Skeletal muscle cell (primary cell): ENCODE data around the gene PRRT1.
"Not testable (repeated sequence)": the region's sequence is repeated elsewhere in the genome, so short reads cannot be mapped to it uniquely, and the experiment has no call there.

Experiments used
- DNase-seq: peaks from one replicate; pipeline ENCODE4 v3.0.0-alpha.2; 2010; ENCODE audit warnings: low read depth
- H3K4me3 ChIP-seq: 2 replicates; pipeline ENCODE4 v1.5.1; 2011; ENCODE audit warnings: low read depth, mild to moderate bottlenecking, control low read depth, low read length, moderate library complexity

Gene PRRT1

DNA sequence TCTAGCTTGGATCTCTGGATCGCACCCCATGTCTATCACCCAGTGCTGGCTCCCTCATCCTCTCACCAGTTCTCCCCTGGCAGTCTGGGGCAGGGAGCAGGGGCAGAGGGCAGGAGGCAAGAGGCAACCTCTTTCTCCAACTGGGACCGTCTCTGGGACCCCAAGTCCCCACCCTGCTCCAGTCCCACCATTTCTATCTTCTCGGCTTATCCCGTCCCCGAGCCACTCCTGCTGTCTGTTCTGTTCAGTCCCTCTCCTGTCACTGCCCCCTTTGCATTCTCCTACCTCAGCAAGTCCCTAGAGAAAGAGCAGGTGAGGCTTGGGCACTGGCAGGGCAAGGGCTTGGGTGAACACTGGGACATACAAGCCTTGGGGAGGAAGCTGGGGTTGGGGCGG lies 42.0 kb downstream of the PRRT1 start:
- no peak for DNase-seq
- no peak overlapping the region for H3K4me3 ChIP-seq

DNA sequence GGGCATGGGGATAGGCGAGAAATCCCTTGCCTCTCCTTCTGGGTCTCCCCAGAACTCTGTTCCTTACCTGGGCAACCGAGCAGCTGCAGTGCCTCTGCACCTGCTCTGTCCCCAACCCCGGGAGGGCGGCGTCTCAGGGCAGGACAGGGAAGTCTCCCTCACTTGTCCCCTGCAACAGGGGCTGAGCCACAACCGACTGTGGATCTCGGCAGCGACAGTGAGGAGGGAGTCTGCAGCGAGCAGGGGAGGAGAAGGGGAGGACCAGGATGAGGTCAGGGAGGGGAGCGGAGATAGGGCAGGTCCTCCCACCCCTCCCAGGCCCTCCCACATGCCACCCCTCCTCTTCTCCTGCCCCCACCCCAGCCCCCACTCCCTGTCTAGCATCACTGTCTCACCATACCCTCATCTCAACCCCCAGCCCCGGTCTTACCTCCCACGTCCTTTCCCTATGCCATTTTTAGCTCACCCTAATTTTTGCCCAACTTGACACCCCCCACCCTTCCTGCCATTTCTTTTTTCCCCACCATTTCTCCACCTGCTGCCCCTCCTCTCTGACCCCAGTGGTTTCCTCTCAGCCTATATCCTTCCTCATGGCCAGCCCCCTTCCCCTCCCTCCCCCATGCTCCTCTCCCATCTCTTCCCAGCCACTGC lies 42.5 kb downstream of the PRRT1 start, which contains the start of gene TNXB:
TSS of gene TNXB (minus strand) at position 225 of the 651 bp plus-strand sequence. CDS start 11,140 bp downstream, outside the sequence.
- H3K4me3 ChIP-seq: no peak within 1 kb of the TSS
- DNase-seq: no peak

DNA sequence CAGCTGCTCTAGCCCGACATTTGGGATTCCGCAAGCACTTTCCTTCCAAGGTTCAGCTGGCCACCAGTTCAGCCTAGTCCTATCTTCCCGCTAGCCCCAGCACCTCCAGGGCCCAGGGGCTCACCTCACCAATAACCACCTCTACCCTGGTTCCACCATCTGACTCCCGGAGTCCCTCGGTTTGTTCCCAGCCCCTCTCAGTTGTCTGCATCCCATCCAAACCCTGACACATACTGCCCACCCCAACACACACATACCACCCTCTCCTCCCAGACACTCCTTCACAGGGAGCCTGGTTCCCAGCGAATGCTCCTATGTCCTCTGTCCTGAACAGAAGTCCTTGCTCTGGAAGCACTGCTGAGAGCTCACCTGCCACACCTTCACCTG lies 43.0 kb downstream of the PRRT1 start:
- DNase-seq: no peak
- no peak overlapping the region for H3K4me3 ChIP-seq

DNA sequence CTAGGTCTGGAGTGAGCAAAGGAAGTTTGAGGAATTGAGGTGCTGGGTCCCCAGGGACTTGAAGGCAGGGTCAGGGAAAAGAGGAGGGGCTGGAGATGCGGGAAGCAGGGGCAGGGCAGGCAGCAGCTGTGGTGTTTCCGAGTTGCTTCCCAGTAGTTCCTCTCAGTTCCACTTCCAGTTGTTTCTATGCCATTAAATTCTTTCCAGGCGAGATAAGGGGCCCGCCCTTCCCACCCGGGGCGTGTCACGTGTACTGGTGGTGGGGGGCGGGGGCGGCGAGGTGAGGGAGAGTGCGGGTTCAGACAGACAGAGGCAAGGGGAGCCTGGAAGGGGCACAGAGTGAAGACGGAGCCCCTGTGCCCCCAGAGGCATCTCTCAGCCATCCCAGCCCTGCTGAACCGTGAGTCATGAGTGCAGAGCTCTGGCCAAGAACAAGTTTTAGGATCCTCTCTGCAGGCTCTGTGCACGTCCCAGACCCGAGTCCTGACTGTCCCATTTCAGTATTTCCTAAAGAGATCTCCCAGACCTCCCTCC lies 43.6 kb downstream of the PRRT1 start:
- H3K4me3 ChIP-seq: no peak overlapping the region
- DNase-seq: no peak

DNA sequence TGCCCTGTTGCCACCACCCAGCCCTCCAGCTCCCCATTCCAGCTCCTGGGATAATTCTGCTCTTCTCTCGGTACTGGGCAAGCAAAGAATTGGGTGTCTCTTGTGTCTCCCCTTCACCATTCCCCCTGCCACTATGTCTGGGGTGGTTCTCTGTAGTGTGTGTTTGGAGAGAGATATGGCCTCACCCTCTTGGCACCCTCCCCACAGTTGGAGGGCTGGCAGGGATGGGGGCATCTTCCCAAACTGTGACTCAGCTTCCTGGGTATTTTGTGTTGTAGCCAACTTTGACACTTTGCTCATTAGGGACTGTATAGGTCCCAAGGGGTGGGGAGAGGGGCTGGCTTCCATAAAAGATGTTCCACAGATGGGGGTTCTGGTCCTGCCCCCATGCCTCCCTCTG lies 44.3 kb downstream of the PRRT1 start:
- no peak overlapping the region for H3K4me3 ChIP-seq
- DNase-seq: no peak

DNA sequence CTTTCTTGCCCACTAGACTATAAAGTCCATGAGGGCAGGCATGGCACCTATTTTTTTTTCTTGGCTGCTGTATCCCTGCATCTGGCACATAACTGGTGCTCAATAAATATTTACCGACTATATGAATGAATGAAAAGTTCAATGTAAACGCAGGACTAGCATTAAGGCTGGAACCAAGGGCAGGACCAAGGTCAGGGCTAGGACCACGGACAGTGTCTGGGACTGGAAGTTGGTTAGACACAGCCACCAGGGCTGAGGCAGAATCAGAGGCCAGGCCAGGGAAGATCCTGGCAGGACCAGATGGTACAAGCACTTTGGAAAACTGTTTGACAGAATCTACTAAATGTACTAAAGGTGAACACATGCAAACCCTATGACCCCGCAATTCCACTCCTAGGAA lies 46.3 kb downstream of the PRRT1 start:
- no peak overlapping the region for H3K4me3 ChIP-seq
- no peak for DNase-seq

DNA sequence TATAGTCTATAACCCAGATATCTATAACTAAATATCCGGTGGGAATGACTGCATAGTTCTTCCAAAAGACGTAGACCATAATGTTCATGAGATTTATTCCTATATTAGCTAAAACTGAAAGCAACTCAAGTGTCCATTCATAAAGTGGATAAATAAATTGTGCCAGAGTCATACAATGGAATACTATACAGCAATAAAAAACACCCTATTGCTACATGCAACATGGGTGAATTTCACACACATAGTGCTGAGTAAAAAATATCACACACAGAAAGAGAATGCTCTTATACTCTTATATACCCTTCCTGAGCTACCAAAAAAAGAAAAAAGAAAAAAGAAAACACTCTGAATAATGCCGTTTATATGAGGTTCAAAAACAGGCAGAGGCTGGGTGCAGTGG lies 49.5 kb downstream of the PRRT1 start:
- no peak overlapping the region for H3K4me3 ChIP-seq
- DNase-seq: no peak

DNA sequence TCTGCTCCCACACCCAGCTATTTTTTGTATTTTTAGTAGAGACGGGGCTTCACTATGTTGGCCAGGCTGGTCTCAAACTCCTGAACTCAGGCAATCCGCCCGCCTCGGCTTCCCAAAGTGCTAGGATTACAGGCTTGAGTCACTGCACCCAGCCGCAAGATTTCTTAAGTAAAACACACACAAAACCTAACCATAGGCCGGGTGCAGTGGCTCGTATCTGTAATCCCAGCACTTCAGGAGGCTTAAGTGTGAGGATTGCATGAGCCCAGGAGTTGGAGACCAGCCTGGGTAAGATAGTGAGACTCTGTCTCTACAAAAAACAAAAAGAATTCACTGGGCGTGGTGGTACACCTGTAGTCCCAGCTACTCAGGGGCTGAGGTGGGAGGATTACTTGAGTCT lies 51.5 kb downstream of the PRRT1 start:
- not testable (repeated sequence) for DNase-seq, H3K4me3 ChIP-seq
